HepG2 (cell line): ENCODE measurements around the gene ACP2. TPM values are rescaled to one million over a fixed set of nuclear protein-coding genes. Genes with fewer than 3 reads are reported as not detected.
A peak's percentile ranks its signal among the peaks of the same experiment; 100 is the strongest.

Experiments used
- BCL6 ChIP-seq: IDR thresholded peaks from 2 replicates; pipeline ENCODE4 v1.6.1; 2016; ENCODE audit warnings: missing genetic modification reagents, missing compliant biosample characterization
- FOXC1 ChIP-seq: sonication (generic); formaldehyde crosslinking; IDR thresholded peaks from 2 replicates; pipeline ENCODE4 v1.8.0; 2022; ENCODE audit warnings: mild to moderate bottlenecking, missing genetic modification reagents, borderline replicate concordance
- ISX ChIP-seq: sonication (generic); formaldehyde crosslinking; conservative IDR thresholded peaks from 2 replicates; pipeline ENCODE4 v1.5.0; 2020; ENCODE audit warnings: missing genetic modification reagents
- KDM4B ChIP-seq: sonication (generic); formaldehyde crosslinking; IDR thresholded peaks from 2 replicates; pipeline ENCODE4 v1.4.0; 2020; ENCODE audit warnings: missing genetic modification reagents
- KLF15 ChIP-seq: sonication (generic); formaldehyde crosslinking; IDR thresholded peaks from 2 replicates; pipeline ENCODE4 v1.8.1; 2023; ENCODE audit warnings: borderline replicate concordance, mild to moderate bottlenecking, inconsistent platforms, missing genetic modification reagents, mixed read lengths
- PAX8 ChIP-seq: sonication (generic); formaldehyde crosslinking; IDR thresholded peaks from 2 replicates; pipeline ENCODE4 v1.8.0; 2022; ENCODE audit warnings: mild to moderate bottlenecking, missing genetic modification reagents, borderline replicate concordance
- POGZ ChIP-seq: sonication (generic); formaldehyde crosslinking; IDR thresholded peaks from 2 replicates; pipeline ENCODE4 v1.4.0; 2020; ENCODE audit warnings: mild to moderate bottlenecking, missing genetic modification reagents
- POLR2G ChIP-seq: fragments of 200-400 bp; formaldehyde crosslinking; IDR thresholded peaks from 2 replicates; pipeline ENCODE4 v1.6.1; 2018; ENCODE audit warnings: mild to moderate bottlenecking, low read depth, low read length, moderate library complexity
- TBX3 ChIP-seq: fragments of 450-650 bp; IDR thresholded peaks from 2 replicates; pipeline ENCODE4 v1.6.1; 2017; ENCODE audit warnings: antibody characterized with exemption, mild to moderate bottlenecking, inconsistent platforms, borderline replicate concordance
- ZNF101 ChIP-seq: sonication (generic); formaldehyde crosslinking; IDR thresholded peaks from 2 replicates; pipeline ENCODE4 v1.4.0; 2020; ENCODE audit warnings: mild to moderate bottlenecking, low read depth, missing genetic modification reagents, borderline replicate concordance
- ZNF30 ChIP-seq: sonication (generic); formaldehyde crosslinking; IDR thresholded peaks from 2 replicates; pipeline ENCODE4 v1.5.0; 2020; ENCODE audit warnings: mild to moderate bottlenecking, missing genetic modification reagents
- ZNF556 ChIP-seq: sonication (generic); formaldehyde crosslinking; IDR thresholded peaks from 2 replicates; pipeline ENCODE4 v1.4.0; 2020; ENCODE audit warnings: mild to moderate bottlenecking, missing genetic modification reagents, borderline replicate concordance
- ZNF777 ChIP-seq: sonication (generic); formaldehyde crosslinking; IDR thresholded peaks from 2 replicates; pipeline ENCODE4 v1.4.0; 2020; ENCODE audit warnings: missing genetic modification reagents
- polyA plus RNA-seq, 8 experiments: library from polyadenylated mRNA; depleted of rRNA in 3 of 8; stranded (reverse) in 7 of 8; unstranded in 1 of 8; fragments of >200 nt; fragmentation: Illumina TruSeq in 4 of 8; extraction: Trizol in 4 of 8; gene quantifications; 2 replicates each; pipeline versions ENCODE4 v1.2.1 to v1.2.3, GENCODE V29; 2011 to 2016; ENCODE audit warnings: low read depth in 4 of 8, missing spikeins in 1 of 8, mixed read lengths in 1 of 8; ENCODE audit not compliant: insufficient read depth in 1 of 8
- total RNA-seq, 5 experiments: library from RNA; depleted of rRNA; stranded (reverse); fragments of >200 nt; fragmentation: Illumina TruSeq; extraction: Trizol; gene quantifications; 2 replicates each; pipeline ENCODE4 v1.2.3, GENCODE V29; 2016; ENCODE audit warnings: low read depth in 1 of 5
- TF ChIP-seq, protein P1 (sequence below): sonication (generic); formaldehyde crosslinking; IDR thresholded peaks from 2 replicates; pipeline ENCODE4 v1.4.0; 2020; ENCODE audit warnings: mild to moderate bottlenecking, missing genetic modification reagents
- TF ChIP-seq, protein P2 (sequence below): IDR thresholded peaks from 2 replicates; pipeline ENCODE4 v1.6.1; 2016
- TF ChIP-seq, protein P3 (sequence below): sonication (generic); formaldehyde crosslinking; IDR thresholded peaks from 2 replicates; pipeline ENCODE4 v1.4.0; 2020; ENCODE audit warnings: mild to moderate bottlenecking, missing genetic modification reagents, borderline replicate concordance
- TF ChIP-seq, protein P4 (sequence below): sonication (generic); formaldehyde crosslinking; IDR thresholded peaks from 2 replicates; pipeline ENCODE4 v1.8.0; 2022; ENCODE audit warnings: mild to moderate bottlenecking, missing genetic modification reagents, borderline replicate concordance
- TF ChIP-seq, protein P5 (sequence below): sonication (generic); formaldehyde crosslinking; IDR thresholded peaks from 2 replicates; pipeline ENCODE4 v1.5.0; 2020; ENCODE audit warnings: missing genetic modification reagents
- TF ChIP-seq, protein P6 (sequence below), 2 experiments: sonication (generic) in 1 of 2; formaldehyde crosslinking in 1 of 2; IDR thresholded peaks; 2 replicates each; pipeline versions ENCODE4 v1.4.0 to v1.6.1; 2018 to 2020; ENCODE audit warnings: missing genetic modification reagents in 2 of 2, borderline replicate concordance in 1 of 2, low read depth in 1 of 2, mild to moderate bottlenecking in 1 of 2, missing biosample characterization in 1 of 2

Gene ACP2
- total and polyA plus RNA-seq, 2 of the 13 experiments (the other 11 are each of a cell fraction or from before 2014, with no cell fraction given), result 17.7 to 20.2 TPM

DNA sequence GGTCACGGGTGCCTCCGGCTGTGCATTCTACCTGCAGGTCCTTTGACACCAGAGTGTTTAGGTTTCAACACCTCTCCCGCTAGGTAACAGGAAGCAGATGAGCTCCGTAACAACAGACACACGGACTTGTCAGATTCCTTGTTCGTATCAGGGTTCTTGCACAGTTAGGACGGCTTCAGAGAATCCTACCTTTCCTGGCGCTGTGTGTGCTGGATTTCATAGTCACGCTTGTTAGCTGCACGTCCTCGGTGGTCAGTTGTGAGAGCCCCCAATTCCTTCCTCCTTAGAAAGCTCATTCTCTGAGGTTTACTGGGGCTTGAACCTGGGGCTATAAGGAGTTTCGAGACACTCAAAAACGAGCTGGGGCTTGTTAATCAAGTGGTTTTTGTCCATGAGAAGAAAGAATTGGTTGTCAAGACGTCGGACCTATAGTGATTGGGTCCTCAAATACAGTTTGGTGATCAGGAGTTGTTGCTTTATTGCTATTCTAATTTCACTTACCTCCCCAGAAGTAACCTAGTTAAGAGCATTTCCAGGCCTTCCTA, 33.2 kb downstream of the ACP2 start (continued):
- TF ChIP-seq, protein P1, sequence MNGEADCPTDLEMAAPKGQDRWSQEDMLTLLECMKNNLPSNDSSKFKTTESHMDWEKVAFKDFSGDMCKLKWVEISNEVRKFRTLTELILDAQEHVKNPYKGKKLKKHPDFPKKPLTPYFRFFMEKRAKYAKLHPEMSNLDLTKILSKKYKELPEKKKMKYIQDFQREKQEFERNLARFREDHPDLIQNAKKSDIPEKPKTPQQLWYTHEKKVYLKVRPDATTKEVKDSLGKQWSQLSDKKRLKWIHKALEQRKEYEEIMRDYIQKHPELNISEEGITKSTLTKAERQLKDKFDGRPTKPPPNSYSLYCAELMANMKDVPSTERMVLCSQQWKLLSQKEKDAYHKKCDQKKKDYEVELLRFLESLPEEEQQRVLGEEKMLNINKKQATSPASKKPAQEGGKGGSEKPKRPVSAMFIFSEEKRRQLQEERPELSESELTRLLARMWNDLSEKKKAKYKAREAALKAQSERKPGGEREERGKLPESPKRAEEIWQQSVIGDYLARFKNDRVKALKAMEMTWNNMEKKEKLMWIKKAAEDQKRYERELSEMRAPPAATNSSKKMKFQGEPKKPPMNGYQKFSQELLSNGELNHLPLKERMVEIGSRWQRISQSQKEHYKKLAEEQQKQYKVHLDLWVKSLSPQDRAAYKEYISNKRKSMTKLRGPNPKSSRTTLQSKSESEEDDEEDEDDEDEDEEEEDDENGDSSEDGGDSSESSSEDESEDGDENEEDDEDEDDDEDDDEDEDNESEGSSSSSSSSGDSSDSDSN (CRISPR knock-in tag), result peak; percentile 41; the same call in 1 of the 2 replicates
- TF ChIP-seq POGZ (no peak), ZNF30 (no peak), BCL6 (CRISPR knock-in tag) (peak; percentile 36; the same call in 1 of the 2 replicates), POLR2G (no peak), KDM4B (CRISPR knock-in tag) (no peak), ISX (CRISPR knock-in tag) (no peak), PAX8 (CRISPR knock-in tag) (no peak), ZNF777 (CRISPR knock-in tag) (no peak), TBX3 (no peak), ZNF101 (CRISPR knock-in tag) (no peak), ZNF556 (peak; percentile 24; the same call in 1 of the 2 replicates), KLF15 (CRISPR knock-in tag) (no peak), FOXC1 (no peak)
- TF ChIP-seq, protein P2, sequence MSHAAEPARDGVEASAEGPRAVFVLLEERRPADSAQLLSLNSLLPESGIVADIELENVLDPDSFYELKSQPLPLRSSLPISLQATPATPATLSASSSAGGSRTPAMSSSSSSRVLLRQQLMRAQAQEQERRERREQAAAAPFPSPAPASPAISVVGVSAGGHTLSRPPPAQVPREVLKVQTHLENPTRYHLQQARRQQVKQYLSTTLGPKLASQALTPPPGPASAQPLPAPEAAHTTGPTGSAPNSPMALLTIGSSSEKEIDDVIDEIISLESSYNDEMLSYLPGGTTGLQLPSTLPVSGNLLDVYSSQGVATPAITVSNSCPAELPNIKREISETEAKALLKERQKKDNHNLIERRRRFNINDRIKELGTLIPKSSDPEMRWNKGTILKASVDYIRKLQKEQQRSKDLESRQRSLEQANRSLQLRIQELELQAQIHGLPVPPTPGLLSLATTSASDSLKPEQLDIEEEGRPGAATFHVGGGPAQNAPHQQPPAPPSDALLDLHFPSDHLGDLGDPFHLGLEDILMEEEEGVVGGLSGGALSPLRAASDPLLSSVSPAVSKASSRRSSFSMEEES, result 0 out of 2 replicates have a peak, but pooled peaks have one; percentile 31
- TF ChIP-seq, protein P3, sequence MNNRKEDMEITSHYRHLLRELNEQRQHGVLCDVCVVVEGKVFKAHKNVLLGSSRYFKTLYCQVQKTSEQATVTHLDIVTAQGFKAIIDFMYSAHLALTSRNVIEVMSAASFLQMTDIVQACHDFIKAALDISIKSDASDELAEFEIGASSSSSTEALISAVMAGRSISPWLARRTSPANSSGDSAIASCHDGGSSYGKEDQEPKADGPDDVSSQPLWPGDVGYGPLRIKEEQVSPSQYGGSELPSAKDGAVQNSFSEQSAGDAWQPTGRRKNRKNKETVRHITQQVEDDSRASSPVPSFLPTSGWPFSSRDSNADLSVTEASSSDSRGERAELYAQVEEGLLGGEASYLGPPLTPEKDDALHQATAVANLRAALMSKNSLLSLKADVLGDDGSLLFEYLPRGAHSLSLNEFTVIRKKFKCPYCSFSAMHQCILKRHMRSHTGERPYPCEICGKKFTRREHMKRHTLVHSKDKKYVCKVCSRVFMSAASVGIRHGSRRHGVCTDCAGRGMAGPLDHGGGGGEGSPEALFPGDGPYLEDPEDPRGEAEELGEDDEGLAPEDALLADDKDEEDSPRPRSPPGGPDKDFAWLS (CRISPR knock-in tag), result no peak
- TF ChIP-seq, protein P4, sequence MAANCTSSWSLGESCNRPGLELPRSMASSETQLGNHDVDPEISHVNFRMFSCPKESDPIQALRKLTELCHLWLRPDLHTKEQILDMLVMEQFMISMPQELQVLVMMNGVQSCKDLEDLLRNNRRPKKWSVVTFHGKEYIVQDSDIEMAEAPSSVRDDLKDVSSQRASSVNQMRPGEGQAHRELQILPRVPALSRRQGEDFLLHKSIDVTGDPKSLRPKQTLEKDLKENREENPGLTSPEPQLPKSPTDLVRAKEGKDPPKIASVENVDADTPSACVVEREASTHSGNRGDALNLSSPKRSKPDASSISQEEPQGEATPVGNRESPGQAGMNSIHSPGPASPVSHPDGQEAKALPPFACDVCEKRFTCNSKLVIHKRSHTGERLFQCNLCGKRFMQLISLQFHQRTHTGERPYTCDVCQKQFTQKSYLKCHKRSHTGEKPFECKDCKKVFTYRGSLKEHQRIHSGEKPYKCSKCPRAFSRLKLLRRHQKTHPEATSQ (CRISPR knock-in tag), result no peak
- TF ChIP-seq, protein P5, sequence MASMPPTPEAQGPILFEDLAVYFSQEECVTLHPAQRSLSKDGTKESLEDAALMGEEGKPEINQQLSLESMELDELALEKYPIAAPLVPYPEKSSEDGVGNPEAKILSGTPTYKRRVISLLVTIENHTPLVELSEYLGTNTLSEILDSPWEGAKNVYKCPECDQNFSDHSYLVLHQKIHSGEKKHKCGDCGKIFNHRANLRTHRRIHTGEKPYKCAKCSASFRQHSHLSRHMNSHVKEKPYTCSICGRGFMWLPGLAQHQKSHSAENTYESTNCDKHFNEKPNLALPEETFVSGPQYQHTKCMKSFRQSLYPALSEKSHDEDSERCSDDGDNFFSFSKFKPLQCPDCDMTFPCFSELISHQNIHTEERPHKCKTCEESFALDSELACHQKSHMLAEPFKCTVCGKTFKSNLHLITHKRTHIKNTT (CRISPR knock-in tag), result no peak
- TF ChIP-seq, protein P6, sequence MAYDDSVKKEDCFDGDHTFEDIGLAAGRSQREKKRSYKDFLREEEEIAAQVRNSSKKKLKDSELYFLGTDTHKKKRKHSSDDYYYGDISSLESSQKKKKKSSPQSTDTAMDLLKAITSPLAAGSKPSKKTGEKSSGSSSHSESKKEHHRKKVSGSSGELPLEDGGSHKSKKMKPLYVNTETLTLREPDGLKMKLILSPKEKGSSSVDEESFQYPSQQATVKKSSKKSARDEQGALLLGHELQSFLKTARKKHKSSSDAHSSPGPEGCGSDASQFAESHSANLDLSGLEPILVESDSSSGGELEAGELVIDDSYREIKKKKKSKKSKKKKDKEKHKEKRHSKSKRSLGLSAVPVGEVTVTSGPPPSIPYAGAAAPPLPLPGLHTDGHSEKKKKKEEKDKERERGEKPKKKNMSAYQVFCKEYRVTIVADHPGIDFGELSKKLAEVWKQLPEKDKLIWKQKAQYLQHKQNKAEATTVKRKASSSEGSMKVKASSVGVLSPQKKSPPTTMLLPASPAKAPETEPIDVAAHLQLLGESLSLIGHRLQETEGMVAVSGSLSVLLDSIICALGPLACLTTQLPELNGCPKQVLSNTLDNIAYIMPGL (CRISPR knock-in tag; IDR thresholded peaks at IDR 0.05; ENCODE audit: borderline replicate concordance in 1 of 2, low read depth in 1 of 2), result no peak; a peak in 1 of 4 replicates
